ENCODE data around the gene SHISAL1.

Gene SHISAL1

GRCh38 chr22:44229809-44230208 is 82.9 kb downstream of the SHISAL1 start:
- DNase-seq (ENCODE audit: low spot score): no peak

DNA sequence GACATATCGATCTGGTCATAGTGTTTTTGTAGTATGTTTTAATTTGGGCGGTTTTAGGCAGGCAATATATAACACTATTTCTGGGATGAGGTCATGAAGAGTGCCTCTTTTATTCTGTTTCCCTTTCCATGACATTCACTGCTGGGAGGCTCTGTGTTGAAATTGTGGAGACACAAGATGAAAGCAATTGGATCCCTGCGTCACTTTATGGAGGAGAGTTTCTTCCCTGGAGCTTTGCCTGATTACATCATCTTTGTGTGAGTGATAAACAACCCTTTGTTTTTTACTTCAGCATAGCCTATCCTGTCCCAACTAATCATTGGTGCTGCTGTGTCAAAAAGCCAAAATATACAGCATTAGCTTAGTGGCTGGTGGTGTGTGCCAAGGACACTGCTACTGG is 83.4 kb downstream of the SHISAL1 start:
- DNase-seq (ENCODE audit: low spot score): no peak

DNA sequence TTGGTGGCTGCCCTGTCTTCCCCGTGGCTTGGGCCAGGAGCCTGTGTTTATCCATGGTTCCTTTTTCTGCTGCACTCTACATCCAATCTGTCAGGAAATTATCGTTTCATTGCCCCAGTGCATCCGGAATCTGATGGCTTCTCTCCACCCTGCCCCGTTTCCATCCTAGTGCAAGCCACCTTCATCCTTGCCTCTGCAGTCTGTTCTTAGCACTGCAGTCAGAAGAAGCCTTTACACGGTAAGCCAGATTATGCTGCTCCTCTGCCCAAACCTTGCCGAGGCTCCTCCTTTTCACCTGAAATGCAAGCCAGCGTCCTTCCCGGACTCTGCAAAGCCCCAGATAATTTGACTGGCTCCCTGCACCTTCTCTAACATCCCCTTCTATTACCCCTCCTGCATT is 86.9 kb downstream of the SHISAL1 start:
- no peak for DNase-seq (ENCODE audit: low spot score)

GRCh38 chr22:44225091-44225689 is 87.6 kb downstream of the SHISAL1 start:
- DNase-seq (ENCODE audit: low spot score): no peak

DNA sequence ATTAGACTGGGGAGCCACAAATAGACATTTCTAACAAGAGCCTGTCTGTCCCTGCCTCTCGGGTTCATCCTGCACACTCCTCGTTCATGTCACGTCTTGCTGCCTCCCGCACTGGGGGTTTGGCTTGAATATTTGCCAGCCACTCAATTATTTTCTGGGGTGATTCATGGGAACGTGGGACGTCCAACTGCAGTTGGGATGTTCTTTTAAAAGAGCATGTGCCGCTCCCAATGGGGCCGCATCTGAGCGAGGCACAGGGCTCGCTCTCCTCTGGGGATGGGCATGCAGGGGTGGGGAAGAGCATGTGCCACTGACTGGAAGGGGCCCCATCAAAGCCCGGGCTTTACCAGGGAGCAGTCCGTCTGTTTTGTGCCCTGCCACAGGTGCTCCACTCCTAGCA is 88.6 kb downstream of the SHISAL1 start:
- no peak for DNase-seq (ENCODE audit: low spot score)

DNA sequence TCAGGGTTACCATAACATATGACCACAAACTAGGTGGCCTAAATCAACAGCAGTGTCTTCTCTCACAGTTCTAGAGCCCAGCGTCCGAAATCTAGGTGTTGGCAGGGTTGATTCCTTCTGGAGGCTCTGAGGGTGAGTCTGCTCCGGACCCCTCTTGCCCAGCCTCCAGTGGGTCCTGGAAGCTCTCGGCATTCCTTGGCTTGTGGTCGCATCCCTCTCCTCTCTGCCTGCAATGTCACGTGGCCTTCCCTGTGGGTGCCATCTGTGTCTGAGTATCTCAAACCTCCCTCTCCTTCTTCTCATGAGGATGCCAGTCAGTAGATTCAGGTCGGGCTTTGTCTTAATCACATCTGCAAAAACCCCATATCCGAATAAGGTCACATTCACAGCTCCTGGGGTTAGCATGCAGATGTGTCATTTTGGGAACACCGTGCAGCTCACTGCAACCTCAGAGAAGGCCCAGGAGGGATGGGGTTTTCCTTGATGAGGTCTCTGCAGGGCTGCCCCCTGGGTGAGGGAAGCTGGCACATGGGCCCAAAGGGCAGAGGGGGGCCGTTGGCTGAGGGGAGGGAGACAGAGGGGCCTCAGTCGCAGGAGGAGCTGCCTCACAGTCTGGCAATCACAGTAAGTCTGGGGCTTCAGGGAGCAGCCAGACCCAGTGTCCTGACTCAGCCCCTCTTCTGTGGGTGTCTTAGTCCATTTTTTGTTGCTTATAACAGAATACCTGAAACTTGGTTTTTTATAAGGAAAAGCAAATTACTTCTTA is 90.9 kb downstream of the SHISAL1 start:
- no peak for DNase-seq (ENCODE audit: low spot score)

- DNase-seq (ENCODE audit: low spot score): no peak
Observed at GRCh38 chr22:44220727-44221680, 91.7 kb downstream of the SHISAL1 start.

DNA sequence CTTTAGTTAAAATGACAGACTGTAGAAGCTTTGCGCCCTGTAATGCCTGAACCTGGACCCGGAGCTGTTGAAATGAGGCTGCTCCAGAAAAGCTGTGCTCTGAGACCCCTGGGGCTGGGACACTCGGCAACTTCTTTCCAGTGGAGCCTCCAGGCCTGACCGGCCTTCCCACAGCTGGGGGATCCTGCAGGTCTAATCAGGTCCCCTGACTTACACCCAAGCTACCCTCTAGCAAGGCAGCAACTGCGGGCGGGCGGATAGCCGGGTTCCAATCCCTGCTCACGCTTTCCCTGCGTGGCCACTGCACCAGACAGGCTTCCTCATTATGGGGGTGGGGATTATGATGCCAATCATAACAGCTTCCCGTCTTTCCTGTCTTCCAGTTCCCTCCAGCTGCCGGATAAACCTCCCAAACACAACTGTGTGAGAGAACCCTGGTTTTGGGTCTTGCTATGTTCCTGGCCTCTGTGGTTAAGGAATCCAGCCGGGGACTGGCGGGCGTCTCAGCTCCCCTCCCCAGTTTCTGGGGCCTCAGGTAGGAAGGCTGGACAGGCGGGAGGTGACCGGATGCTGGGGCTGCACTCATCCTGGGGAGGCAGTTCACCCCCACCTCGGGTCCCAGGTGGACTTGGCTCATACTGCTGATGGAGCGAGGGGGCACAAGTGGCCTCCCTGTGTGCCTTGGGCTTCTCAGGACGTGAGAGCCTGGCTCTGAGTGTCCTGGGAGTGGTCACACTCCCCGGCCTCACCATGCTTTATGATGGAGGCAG is 93.5 kb downstream of the SHISAL1 start:
- DNase-seq (ENCODE audit: low spot score): no peak

DNA sequence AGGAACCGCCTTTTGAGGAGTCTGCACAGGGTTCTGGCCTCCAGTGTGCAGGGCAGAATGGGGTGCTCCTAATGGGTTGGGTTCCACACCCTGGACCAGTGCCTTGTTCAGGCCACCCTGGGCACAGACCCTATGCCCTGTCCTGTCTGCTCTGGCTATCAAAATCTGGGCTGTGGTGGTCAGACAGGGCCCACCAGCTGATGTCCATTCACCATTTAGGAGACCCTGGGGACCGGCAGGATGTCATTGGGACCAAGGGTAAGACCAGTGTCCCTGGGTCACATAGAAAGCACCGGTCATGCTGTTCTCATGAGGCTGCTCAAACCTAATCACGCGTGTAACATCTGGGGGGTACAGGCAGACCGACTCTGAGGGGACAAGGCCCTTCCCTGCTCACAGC is 94.7 kb downstream of the SHISAL1 start:
- DNase-seq (ENCODE audit: low spot score): no peak

- no peak for DNase-seq (ENCODE audit: low spot score)
Observed at GRCh38 chr22:44217346-44217745, 95.4 kb downstream of the SHISAL1 start.

DNA sequence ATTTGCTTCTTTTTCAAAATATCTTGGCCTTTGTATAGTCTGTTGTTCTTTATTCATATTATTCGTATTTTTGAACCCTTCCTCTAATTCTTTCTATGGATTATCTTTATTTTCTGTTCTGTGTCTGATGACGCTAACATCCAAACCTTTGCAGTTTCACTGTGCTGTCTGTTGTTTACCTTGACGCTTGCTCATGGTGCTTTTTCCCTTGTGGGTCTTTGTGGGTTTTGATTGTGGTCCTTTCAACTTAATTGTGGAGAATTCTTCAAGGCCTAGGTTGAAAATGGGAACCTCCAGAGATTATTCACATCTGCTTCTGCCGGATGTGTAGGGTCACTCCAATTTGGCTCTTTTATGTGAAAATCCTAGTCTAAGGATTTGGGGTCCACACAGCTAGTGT is 97.5 kb downstream of the SHISAL1 start:
- no peak for DNase-seq (ENCODE audit: low spot score)

DNA sequence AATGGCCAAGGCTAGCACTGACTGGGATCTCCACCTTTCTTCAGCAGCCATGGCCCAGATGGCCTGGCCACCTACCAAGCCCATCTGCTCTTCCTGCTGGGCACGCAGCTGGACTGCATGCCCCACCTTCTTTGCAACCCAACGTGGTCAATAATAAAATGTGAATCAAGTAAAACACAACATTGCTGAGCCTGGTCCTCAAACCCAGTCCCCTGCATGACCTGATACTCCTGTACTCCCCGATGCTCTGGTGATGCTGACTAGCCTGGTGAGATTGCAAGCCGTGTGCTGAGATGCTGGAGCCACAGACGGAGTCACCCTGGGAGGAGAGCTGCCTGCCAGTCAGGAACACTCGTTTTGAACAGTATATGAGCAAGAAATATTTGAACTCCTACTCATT is 98.0 kb downstream of the SHISAL1 start:
- DNase-seq (ENCODE audit: low spot score): no peak

GRCh38 chr22:44214187-44214586 is 98.6 kb downstream of the SHISAL1 start:
- no peak for DNase-seq (ENCODE audit: low spot score)

DNA sequence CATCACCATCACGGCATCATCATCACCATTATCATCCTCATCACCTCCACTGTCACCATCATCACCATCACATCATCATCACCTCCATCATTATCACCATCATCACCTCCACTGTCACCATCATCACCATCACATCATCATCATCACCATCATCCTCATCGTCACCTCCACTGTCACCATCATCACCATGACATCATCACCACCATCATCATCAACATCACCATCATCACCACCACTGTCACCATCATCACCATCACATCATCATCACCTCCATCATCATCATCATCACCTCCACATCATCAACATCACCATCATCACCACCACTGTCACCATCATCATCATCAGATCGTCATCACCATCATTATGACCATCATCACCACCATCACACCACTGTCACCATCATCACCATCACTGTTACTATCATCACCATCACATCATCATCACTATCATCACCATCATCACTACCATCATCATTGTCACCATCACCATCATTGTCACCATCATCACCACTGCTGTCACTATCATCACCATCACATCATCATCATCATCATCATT is 99.2 kb downstream of the SHISAL1 start:
- no peak for DNase-seq (ENCODE audit: low spot score)

- DNase-seq (ENCODE audit: low spot score): no peak
Observed at GRCh38 chr22:44212936-44213335, 99.8 kb downstream of the SHISAL1 start.

GRCh38 chr22:44211946-44212930 is 100.5 kb downstream of the SHISAL1 start:
- DNase-seq (ENCODE audit: low spot score): no peak

GRCh38 chr22:44211256-44211945 is 101.3 kb downstream of the SHISAL1 start:
- no peak for DNase-seq (ENCODE audit: low spot score)

DNA sequence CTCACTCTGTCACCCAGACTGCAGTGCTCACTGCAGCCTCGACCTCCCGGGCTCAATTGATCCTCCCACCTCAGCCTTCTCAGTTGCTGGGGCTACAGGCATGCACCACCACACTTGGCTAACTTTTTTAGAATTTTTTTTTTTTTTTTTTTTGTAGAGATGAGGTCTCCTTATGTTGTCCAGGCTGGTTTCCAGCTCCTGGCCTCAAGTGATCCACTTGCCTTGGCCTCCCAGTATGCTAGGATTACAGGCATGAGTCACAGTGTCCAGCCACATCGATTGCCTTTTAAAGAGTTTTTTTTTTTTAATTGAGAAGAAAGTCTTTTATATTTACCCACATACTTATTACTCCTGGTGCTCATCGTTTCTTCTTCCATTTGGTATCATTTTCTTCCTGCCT is 102.0 kb downstream of the SHISAL1 start:
- DNase-seq (ENCODE audit: low spot score): no peak

DNA sequence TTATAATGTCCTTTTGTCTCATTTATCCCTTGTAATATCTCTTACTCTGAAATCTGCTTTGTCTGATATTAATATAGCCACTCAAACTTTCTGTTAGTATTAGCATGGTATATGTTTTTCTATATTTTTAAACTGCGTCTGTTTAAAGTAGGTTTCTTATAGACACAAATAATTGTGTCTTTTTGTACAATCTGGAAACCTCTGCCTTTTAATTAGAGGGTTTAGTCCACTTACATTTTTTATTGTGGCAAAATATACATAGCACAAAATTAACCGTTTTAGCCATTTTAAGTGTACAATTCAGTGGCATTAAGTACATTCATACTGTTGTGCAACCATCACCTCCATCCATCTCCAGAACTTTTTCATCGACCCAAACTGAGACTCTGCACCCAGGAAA is 103.4 kb downstream of the SHISAL1 start:
- no peak for DNase-seq (ENCODE audit: low spot score)

- no peak for DNase-seq (ENCODE audit: low spot score)
Observed at GRCh38 chr22:44207981-44208317, 104.8 kb downstream of the SHISAL1 start.
